Stomach smooth muscle (tissue), 2 donors: Measurements from ENCODE around the gene CRYBA2.

Experiments used
- H3K27ac ChIP-seq: one replicate; pipeline ENCODE4 v1.7.0; 2013; ENCODE audit warnings: mild to moderate bottlenecking, low read length, inconsistent platforms
- H3K27me3 ChIP-seq, 2 donors: one replicate each; pipeline ENCODE4 v1.7.0; 2013; ENCODE audit warnings: low read length in 2 of 2; ENCODE audit not compliant: insufficient read depth in 2 of 2, control insufficient read depth in 1 of 2
- H3K36me3 ChIP-seq, 2 donors: one replicate each; pipeline ENCODE4 v1.7.0; 2013; ENCODE audit warnings: low read length in 2 of 2; ENCODE audit not compliant: control insufficient read depth in 2 of 2, insufficient read depth in 2 of 2
- H3K4me1 ChIP-seq: one replicate; pipeline ENCODE4 v1.7.0; 2013; ENCODE audit warnings: low read length; ENCODE audit not compliant: control insufficient read depth, insufficient read depth
- H3K4me3 ChIP-seq, 2 donors: one replicate each; pipeline ENCODE4 v1.7.0; 2013; ENCODE audit warnings: low read length in 2 of 2
- H3K9ac ChIP-seq, 2 donors: one replicate each; pipeline ENCODE4 v1.7.0; 2013; ENCODE audit warnings: low read length in 2 of 2, mild to moderate bottlenecking in 1 of 2
- H3K9me3 ChIP-seq, 2 donors: one replicate each; pipeline ENCODE4 v1.7.0; 2013; ENCODE audit warnings: low read length in 2 of 2; ENCODE audit not compliant: control insufficient read depth in 2 of 2
- donor health status: healthy.
- donor health status: Pancreatic carcinoma.

The CRYBA2 gene

GRCh38 chr2:218981881-218982585 lies 11.2 kb downstream of the CRYBA2 start:
- H3K36me3 ChIP-seq: no peaks in the 10 kb centered on the region
- no peaks in the 10 kb centered on the region for H3K9me3 ChIP-seq
- no peak overlapping the region for H3K9ac ChIP-seq
- H3K4me1 ChIP-seq: peaks cover 43% of the 10 kb centered on the region
- peak overlapping the region; percentile 51 to 66 for H3K4me3 ChIP-seq
- no peak overlapping the region for H3K27ac ChIP-seq
- H3K27me3 ChIP-seq: peaks cover 66 to 71% of the 10 kb centered on the region in 2 donors

- Histone ChIP-seq H3K4me3 (peak overlapping the region in 1 of 2 donors; percentile 66), H3K36me3 (no peaks in the 10 kb centered on the region), H3K27me3 (peaks cover 65 to 67% of the 10 kb centered on the region in 2 donors), H3K4me1 (peaks cover 43% of the 10 kb centered on the region), H3K9me3 (no peaks in the 10 kb centered on the region), H3K27ac (no peak overlapping the region), H3K9ac (no peak overlapping the region)
Observed at GRCh38 chr2:218981390-218981880, 11.8 kb downstream of the CRYBA2 start.

- H3K36me3 ChIP-seq: no peaks in the 10 kb centered on the region
- H3K27ac ChIP-seq: no peak overlapping the region
- no peak overlapping the region for H3K9ac ChIP-seq
- peak overlapping the region in 1 of 2 donors; percentile 66 for H3K4me3 ChIP-seq
- H3K9me3 ChIP-seq: no peaks in the 10 kb centered on the region
- peaks cover 43% of the 10 kb centered on the region for H3K4me1 ChIP-seq
- peaks cover 59 to 67% of the 10 kb centered on the region in 2 donors for H3K27me3 ChIP-seq
Observed at GRCh38 chr2:218980735-218981389, 12.4 kb downstream of the CRYBA2 start.

- H3K9me3 ChIP-seq: no peaks in the 10 kb centered on the region
- peak overlapping the region in 1 of 2 donors; percentile 62 for H3K4me3 ChIP-seq
- H3K27ac ChIP-seq: no peak overlapping the region
- peaks cover 58 to 71% of the 10 kb centered on the region in 2 donors for H3K27me3 ChIP-seq
- H3K4me1 ChIP-seq: peaks cover 37% of the 10 kb centered on the region
- H3K36me3 ChIP-seq: no peaks in the 10 kb centered on the region
- H3K9ac ChIP-seq: no peak overlapping the region
Observed at GRCh38 chr2:218979846-218980734, 13.1 kb downstream of the CRYBA2 start.

GRCh38 chr2:218975060-218975777 lies 18.0 kb downstream of the CRYBA2 start:
- peaks cover 3% of the 10 kb centered on the region for H3K4me1 ChIP-seq
- peaks cover 0 to 5% of the 10 kb centered on the region in 2 donors for H3K9me3 ChIP-seq
- H3K27me3 ChIP-seq: peaks cover 32 to 40% of the 10 kb centered on the region in 2 donors
- H3K9ac ChIP-seq: no peak overlapping the region
- no peak overlapping the region for H3K4me3 ChIP-seq
- no peak overlapping the region for H3K27ac ChIP-seq
- H3K36me3 ChIP-seq: no peaks in the 10 kb centered on the region

GRCh38 chr2:218970894-218971293 lies 22.3 kb downstream of the CRYBA2 start:
- Histone ChIP-seq H3K27me3 (peaks cover 15 to 20% of the 10 kb centered on the region in 2 donors), H3K4me1 (no peaks in the 10 kb centered on the region), H3K9me3 (peaks cover 0 to 5% of the 10 kb centered on the region in 2 donors), H3K9ac (no peak overlapping the region), H3K36me3 (no peaks in the 10 kb centered on the region), H3K4me3 (no peak overlapping the region), H3K27ac (no peak overlapping the region)

- no peak overlapping the region for H3K27ac ChIP-seq
- H3K36me3 ChIP-seq: no peaks in the 10 kb centered on the region
- peaks cover 46 to 50% of the 10 kb centered on the region in 2 donors for H3K27me3 ChIP-seq
- H3K9ac ChIP-seq: no peak overlapping the region
- H3K4me3 ChIP-seq: no peak overlapping the region
- peaks cover 11% of the 10 kb centered on the region for H3K4me1 ChIP-seq
- H3K9me3 ChIP-seq: no peaks in the 10 kb centered on the region
Observed at GRCh38 chr2:218964041-218964771, 29.0 kb downstream of the CRYBA2 start.

- no peak overlapping the region for H3K4me3 ChIP-seq
- peaks cover 52 to 56% of the 10 kb centered on the region in 2 donors for H3K27me3 ChIP-seq
- no peak overlapping the region for H3K27ac ChIP-seq
Observed at GRCh38 chr2:218963601-218964000, 29.6 kb downstream of the CRYBA2 start.

GRCh38 chr2:218962859-218963492 lies 30.2 kb downstream of the CRYBA2 start:
- H3K36me3 ChIP-seq: no peaks in the 10 kb centered on the region
- H3K27ac ChIP-seq: no peak overlapping the region
- H3K4me3 ChIP-seq: peak overlapping the region in 1 of 2 donors; percentile 15
- no peak overlapping the region for H3K9ac ChIP-seq
- peaks cover 58 to 62% of the 10 kb centered on the region in 2 donors for H3K27me3 ChIP-seq
- peaks cover 14% of the 10 kb centered on the region for H3K4me1 ChIP-seq
- H3K9me3 ChIP-seq: no peaks in the 10 kb centered on the region

More at GRCh38 chr2:218963601-218964000, 29.6 kb downstream of the CRYBA2 start:
- Histone ChIP-seq H3K9me3 (no peaks in the 10 kb centered on the region), H3K4me1 (peaks cover 14% of the 10 kb centered on the region), H3K9ac (no peak overlapping the region), H3K36me3 (no peaks in the 10 kb centered on the region)
